Measurements from ENCODE around the gene USP2. TPM values are rescaled to one million over a fixed set of nuclear protein-coding genes. Genes with fewer than 3 reads are reported as not detected.
A peak's percentile ranks its signal among the peaks of the same experiment; 100 is the strongest.

The USP2 gene
- total and polyA plus RNA-seq, 9 donors: 8.3 to 53.3 (median 37.8) TPM

- peaks cover 39% of the 10 kb centered on the region for H3K4me1 ChIP-seq (ENCODE audit: control insufficient read depth, insufficient read depth, low read length)
Observed at GRCh38 chr11:119322921-119323531, 58.5 kb downstream of the USP2 start.

GRCh38 chr11:119322360-119322739 is 59.1 kb downstream of the USP2 start:
- H3K4me1 ChIP-seq (ENCODE audit: control insufficient read depth, insufficient read depth, low read length): peaks cover 46% of the 10 kb centered on the region
- no peak overlapping the region for H3K4me3 ChIP-seq (ENCODE audit: low read length)
- peak; percentile 29 for DNase-seq
- H3K9me3 ChIP-seq (replicated peaks; ENCODE audit: control insufficient read depth, low read depth, low read length): no peaks in the 10 kb centered on the region
- no peaks in the 10 kb centered on the region for H3K36me3 ChIP-seq (ENCODE audit: control insufficient read depth, insufficient read depth, low read length)
- H3K27ac ChIP-seq (ENCODE audit: low read length): peak overlapping the region; percentile 93
- WGBS (ENCODE audit: insufficient coverage): 50% methylated on average over 2 of the region's 6 CpGs
- peaks cover 6% of the 10 kb centered on the region for H3K27me3 ChIP-seq (ENCODE audit: control insufficient read depth, insufficient read depth, low read length)

More at GRCh38 chr11:119322921-119323531, 58.5 kb downstream of the USP2 start:
- no peak overlapping the region for H3K27ac ChIP-seq (ENCODE audit: low read length)
- no peaks in the 10 kb centered on the region for H3K36me3 ChIP-seq (ENCODE audit: control insufficient read depth, insufficient read depth, low read length)
- no peak overlapping the region for H3K4me3 ChIP-seq (ENCODE audit: low read length)
- H3K9me3 ChIP-seq (replicated peaks; ENCODE audit: control insufficient read depth, low read depth, low read length): no peaks in the 10 kb centered on the region
- H3K27me3 ChIP-seq (ENCODE audit: control insufficient read depth, insufficient read depth, low read length): peaks cover 6% of the 10 kb centered on the region
- no peak for DNase-seq
- WGBS (ENCODE audit: insufficient coverage): 92% methylated on average over 11 of the region's 20 CpGs

- Histone ChIP-seq H3K27ac (ENCODE audit: low read length) (peak overlapping the region; percentile 93), H3K36me3 (ENCODE audit: control insufficient read depth, insufficient read depth, low read length) (no peaks in the 10 kb centered on the region), H3K9me3 (replicated peaks; ENCODE audit: control insufficient read depth, low read depth, low read length) (no peaks in the 10 kb centered on the region), H3K4me1 (ENCODE audit: control insufficient read depth, insufficient read depth, low read length) (peaks cover 52% of the 10 kb centered on the region), H3K27me3 (ENCODE audit: control insufficient read depth, insufficient read depth, low read length) (peaks cover 7% of the 10 kb centered on the region), H3K4me3 (ENCODE audit: low read length) (peak overlapping the region; percentile 48)
- peak; percentile 81 for DNase-seq
- WGBS (ENCODE audit: insufficient coverage): 2% methylated on average over 42 of the region's 60 CpGs
Observed at GRCh38 chr11:119320776-119321524, 60.5 kb downstream of the USP2 start.

GRCh38 chr11:119320240-119320775 is 61.2 kb downstream of the USP2 start:
- H3K4me1 ChIP-seq (ENCODE audit: control insufficient read depth, insufficient read depth, low read length): peaks cover 58% of the 10 kb centered on the region
- peak; percentile 79 for DNase-seq
- no peaks in the 10 kb centered on the region for H3K9me3 ChIP-seq (replicated peaks; ENCODE audit: control insufficient read depth, low read depth, low read length)
- WGBS (ENCODE audit: insufficient coverage): 18% methylated on average over 5 of the region's 17 CpGs
- peak overlapping the region; percentile 93 for H3K27ac ChIP-seq (ENCODE audit: low read length)
- H3K36me3 ChIP-seq (ENCODE audit: control insufficient read depth, insufficient read depth, low read length): peaks cover under 1% of the 10 kb centered on the region
- peaks cover 10% of the 10 kb centered on the region for H3K27me3 ChIP-seq (ENCODE audit: control insufficient read depth, insufficient read depth, low read length)
- peak overlapping the region; percentile 48 for H3K4me3 ChIP-seq (ENCODE audit: low read length)

GRCh38 chr11:119319700-119320239 is 61.7 kb downstream of the USP2 start:
- H3K36me3 ChIP-seq (ENCODE audit: control insufficient read depth, insufficient read depth, low read length): peaks cover 4% of the 10 kb centered on the region
- peak overlapping the region; percentile 93 for H3K27ac ChIP-seq (ENCODE audit: low read length)
- H3K4me1 ChIP-seq (ENCODE audit: control insufficient read depth, insufficient read depth, low read length): peaks cover 64% of the 10 kb centered on the region
- no peak overlapping the region for H3K4me3 ChIP-seq (ENCODE audit: low read length)
- DNase-seq: peak; percentile 61
- 48% methylated on average over 6 of the region's 11 CpGs for WGBS (ENCODE audit: insufficient coverage)
- H3K27me3 ChIP-seq (ENCODE audit: control insufficient read depth, insufficient read depth, low read length): peaks cover 10% of the 10 kb centered on the region
- no peaks in the 10 kb centered on the region for H3K9me3 ChIP-seq (replicated peaks; ENCODE audit: control insufficient read depth, low read depth, low read length)

- WGBS (ENCODE audit: insufficient coverage): 67% methylated on average over 8 of the region's 8 CpGs
- Histone ChIP-seq H3K36me3 (ENCODE audit: control insufficient read depth, insufficient read depth, low read length) (peaks cover 10% of the 10 kb centered on the region), H3K4me3 (ENCODE audit: low read length) (no peak overlapping the region), H3K27ac (ENCODE audit: low read length) (peak overlapping the region; percentile 93), H3K9me3 (replicated peaks; ENCODE audit: control insufficient read depth, low read depth, low read length) (no peaks in the 10 kb centered on the region), H3K27me3 (ENCODE audit: control insufficient read depth, insufficient read depth, low read length) (peaks cover 10% of the 10 kb centered on the region), H3K4me1 (ENCODE audit: control insufficient read depth, insufficient read depth, low read length) (peaks cover 68% of the 10 kb centered on the region)
- peak; percentile 22 for DNase-seq
Observed at GRCh38 chr11:119319136-119319699, 62.3 kb downstream of the USP2 start.

GRCh38 chr11:119318240-119319135 is 63.0 kb downstream of the USP2 start:
- H3K9me3 ChIP-seq (replicated peaks; ENCODE audit: control insufficient read depth, low read depth, low read length): no peaks in the 10 kb centered on the region
- peaks cover 10% of the 10 kb centered on the region for H3K27me3 ChIP-seq (ENCODE audit: control insufficient read depth, insufficient read depth, low read length)
- H3K4me1 ChIP-seq (ENCODE audit: control insufficient read depth, insufficient read depth, low read length): peaks cover 68% of the 10 kb centered on the region
- peaks cover 17% of the 10 kb centered on the region for H3K36me3 ChIP-seq (ENCODE audit: control insufficient read depth, insufficient read depth, low read length)
- H3K27ac ChIP-seq (ENCODE audit: low read length): peak overlapping the region; percentile 93
- no peak overlapping the region for H3K4me3 ChIP-seq (ENCODE audit: low read length)
- 24% methylated on average over 11 of the region's 22 CpGs for WGBS (ENCODE audit: insufficient coverage)
- DNase-seq: peak; percentile 69

GRCh38 chr11:119317592-119318239 is 63.8 kb downstream of the USP2 start:
- H3K4me1 ChIP-seq (ENCODE audit: control insufficient read depth, insufficient read depth, low read length): peaks cover 70% of the 10 kb centered on the region
- peak overlapping the region; percentile 93 for H3K27ac ChIP-seq (ENCODE audit: low read length)
- no peaks in the 10 kb centered on the region for H3K9me3 ChIP-seq (replicated peaks; ENCODE audit: control insufficient read depth, low read depth, low read length)
- no peak for DNase-seq
- peaks cover 25% of the 10 kb centered on the region for H3K36me3 ChIP-seq (ENCODE audit: control insufficient read depth, insufficient read depth, low read length)
- H3K4me3 ChIP-seq (ENCODE audit: low read length): peak overlapping the region; percentile 37
- H3K27me3 ChIP-seq (ENCODE audit: control insufficient read depth, insufficient read depth, low read length): peaks cover 10% of the 10 kb centered on the region
- 43% methylated on average over 5 of the region's 14 CpGs for WGBS (ENCODE audit: insufficient coverage)
